Inferior parietal cortex (tissue), 1 donor: ENCODE data around the gene CACNB4.
"Not testable (repeated sequence)": the region's sequence is repeated elsewhere in the genome, so short reads cannot be mapped to it uniquely, and the experiment has no call there.

Source experiments
- DNase-seq: peaks from one replicate; pipeline ENCODE4 v3.0.0-alpha.2; 2016; ENCODE audit errors: extremely low spot score

Gene CACNB4

GRCh38 chr2:151945186-151945585 lies 153.7 kb downstream of the CACNB4 start:
- no peak for DNase-seq

GRCh38 chr2:151943461-151943860 lies 155.4 kb downstream of the CACNB4 start:
- DNase-seq: no peak

GRCh38 chr2:151942540-151943205 lies 156.2 kb downstream of the CACNB4 start:
- not testable (repeated sequence) for DNase-seq

GRCh38 chr2:151937966-151938365 lies 160.9 kb downstream of the CACNB4 start:
- no peak for DNase-seq

- DNase-seq: no peak
Measured at GRCh38 chr2:151936626-151937025, 162.2 kb downstream of the CACNB4 start.

- DNase-seq: no peak
Measured at GRCh38 chr2:151933266-151933804, 165.5 kb downstream of the CACNB4 start.

- no peak for DNase-seq
Measured at GRCh38 chr2:151931756-151932155, 167.1 kb downstream of the CACNB4 start.

GRCh38 chr2:151931030-151931611 lies 167.7 kb downstream of the CACNB4 start:
- no peak for DNase-seq

- DNase-seq: no peak
Measured at GRCh38 chr2:151930042-151930441, 168.8 kb downstream of the CACNB4 start.

- DNase-seq: no peak
Measured at GRCh38 chr2:151928380-151928779, 170.5 kb downstream of the CACNB4 start.

- no peak for DNase-seq
Measured at GRCh38 chr2:151927501-151928221, 171.2 kb downstream of the CACNB4 start.

- DNase-seq: no peak
Measured at GRCh38 chr2:151922845-151923666, 175.8 kb downstream of the CACNB4 start.

- DNase-seq: no peak
Measured at GRCh38 chr2:151919786-151920185, 179.1 kb downstream of the CACNB4 start.

GRCh38 chr2:151918308-151918707 lies 180.5 kb downstream of the CACNB4 start:
- no peak for DNase-seq

- DNase-seq: no peak
Measured at GRCh38 chr2:151916632-151917031, 182.2 kb downstream of the CACNB4 start.

GRCh38 chr2:151915629-151916025 lies 183.2 kb downstream of the CACNB4 start:
- DNase-seq: not testable (repeated sequence)

GRCh38 chr2:151914989-151915628 lies 183.7 kb downstream of the CACNB4 start:
- no peak for DNase-seq

GRCh38 chr2:151908204-151908882 lies 190.5 kb downstream of the CACNB4 start:
- DNase-seq: no peak

GRCh38 chr2:151907286-151908203 lies 191.3 kb downstream of the CACNB4 start:
- DNase-seq: no peak

- no peak for DNase-seq
Measured at GRCh38 chr2:151906633-151906998, 192.2 kb downstream of the CACNB4 start.
